SK-N-SH (cell line): ENCODE results near the gene NMNAT1.

Source experiments
- CHD2 ChIP-seq: fragments of 150-350 bp; IDR thresholded peaks from 2 replicates; pipeline ENCODE4 v1.6.1; 2018; ENCODE audit warnings: low read length; ENCODE audit not compliant: partially characterized antibody
- EP300 ChIP-seq, 2 experiments: IDR thresholded peaks; 2 replicates each; pipeline versions ENCODE4 v1.4.0 to v1.6.1; 2012; ENCODE audit warnings: borderline replicate concordance in 1 of 2, low read depth in 1 of 2, low read length in 1 of 2
- EZH2phosphoT487 ChIP-seq: fragments of 200-600 bp; sonication (generic); IDR thresholded peaks from 2 replicates; pipeline ENCODE4 v1.6.1; 2017; ENCODE audit warnings: low read depth, mixed run types, mild to moderate bottlenecking, antibody characterized with exemption, moderate library complexity, borderline replicate concordance
- FOSL2 ChIP-seq: IDR thresholded peaks from 2 replicates; pipeline ENCODE4 v1.4.0; 2012; ENCODE audit warnings: low read depth, mild to moderate bottlenecking, moderate library complexity, borderline replicate concordance
- GABPA ChIP-seq: IDR thresholded peaks from 2 replicates; pipeline ENCODE4 v1.4.0; 2012; ENCODE audit warnings: low read depth, mild to moderate bottlenecking
- GATA2 ChIP-seq: sonication (generic); formaldehyde crosslinking; IDR thresholded peaks from 2 replicates; pipeline ENCODE4 v1.5.0; 2020; ENCODE audit warnings: mild to moderate bottlenecking, missing genetic modification reagents
- POLR2AphosphoS5 ChIP-seq: IDR thresholded peaks from 2 replicates; pipeline ENCODE4 v1.6.1; 2012; ENCODE audit warnings: low read depth, low read length
- TF ChIP-seq, protein P1 (sequence below): fragments of 200-600 bp; sonication (generic); IDR thresholded peaks from 2 replicates; pipeline ENCODE4 v1.6.1; 2017; ENCODE audit warnings: antibody characterized with exemption, mild to moderate bottlenecking, moderate library complexity

DNA sequence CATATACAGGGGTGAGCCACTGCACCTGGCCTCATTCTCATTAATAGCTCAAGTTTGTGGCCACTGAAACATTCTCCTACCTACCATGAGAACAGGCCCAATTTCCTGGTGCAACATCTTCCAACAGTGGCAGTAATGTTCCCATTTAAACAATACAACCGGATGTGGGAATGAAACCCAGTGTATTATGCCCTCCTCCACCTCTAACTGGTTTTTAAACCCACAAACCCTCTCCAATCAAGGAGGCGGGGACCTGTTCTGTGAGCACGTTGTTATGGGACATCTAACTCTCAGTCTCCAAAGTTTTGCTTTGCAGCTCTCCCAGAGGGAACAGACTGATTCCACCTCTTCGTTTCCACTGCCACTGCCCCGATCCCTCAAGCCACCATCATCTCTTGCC, 35.8 kb upstream of the NMNAT1 start:
- TF ChIP-seq, protein P1, sequence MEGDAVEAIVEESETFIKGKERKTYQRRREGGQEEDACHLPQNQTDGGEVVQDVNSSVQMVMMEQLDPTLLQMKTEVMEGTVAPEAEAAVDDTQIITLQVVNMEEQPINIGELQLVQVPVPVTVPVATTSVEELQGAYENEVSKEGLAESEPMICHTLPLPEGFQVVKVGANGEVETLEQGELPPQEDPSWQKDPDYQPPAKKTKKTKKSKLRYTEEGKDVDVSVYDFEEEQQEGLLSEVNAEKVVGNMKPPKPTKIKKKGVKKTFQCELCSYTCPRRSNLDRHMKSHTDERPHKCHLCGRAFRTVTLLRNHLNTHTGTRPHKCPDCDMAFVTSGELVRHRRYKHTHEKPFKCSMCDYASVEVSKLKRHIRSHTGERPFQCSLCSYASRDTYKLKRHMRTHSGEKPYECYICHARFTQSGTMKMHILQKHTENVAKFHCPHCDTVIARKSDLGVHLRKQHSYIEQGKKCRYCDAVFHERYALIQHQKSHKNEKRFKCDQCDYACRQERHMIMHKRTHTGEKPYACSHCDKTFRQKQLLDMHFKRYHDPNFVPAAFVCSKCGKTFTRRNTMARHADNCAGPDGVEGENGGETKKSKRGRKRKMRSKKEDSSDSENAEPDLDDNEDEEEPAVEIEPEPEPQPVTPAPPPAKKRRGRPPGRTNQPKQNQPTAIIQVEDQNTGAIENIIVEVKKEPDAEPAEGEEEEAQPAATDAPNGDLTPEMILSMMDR: no peak
- TF ChIP-seq GATA2 (no peak), FOSL2 (no peak), GABPA (no peak), POLR2AphosphoS5 (no peak), EP300 (IDR thresholded peaks at IDR 0.05; ENCODE audit: borderline replicate concordance in 1 of 2, low read depth in 1 of 2, low read length in 1 of 2) (no peak), EZH2phosphoT487 (no peak), CHD2 (no peak)
